ENCODE measurements around the gene RASSF10.

RASSF10 gene

GRCh38 chr11:13009921-13010748, 1.0 kb downstream of the RASSF10 start:
- H3K4me3 ChIP-seq (ENCODE audit: low read depth, low read length), result no peak overlapping the region

DNA sequence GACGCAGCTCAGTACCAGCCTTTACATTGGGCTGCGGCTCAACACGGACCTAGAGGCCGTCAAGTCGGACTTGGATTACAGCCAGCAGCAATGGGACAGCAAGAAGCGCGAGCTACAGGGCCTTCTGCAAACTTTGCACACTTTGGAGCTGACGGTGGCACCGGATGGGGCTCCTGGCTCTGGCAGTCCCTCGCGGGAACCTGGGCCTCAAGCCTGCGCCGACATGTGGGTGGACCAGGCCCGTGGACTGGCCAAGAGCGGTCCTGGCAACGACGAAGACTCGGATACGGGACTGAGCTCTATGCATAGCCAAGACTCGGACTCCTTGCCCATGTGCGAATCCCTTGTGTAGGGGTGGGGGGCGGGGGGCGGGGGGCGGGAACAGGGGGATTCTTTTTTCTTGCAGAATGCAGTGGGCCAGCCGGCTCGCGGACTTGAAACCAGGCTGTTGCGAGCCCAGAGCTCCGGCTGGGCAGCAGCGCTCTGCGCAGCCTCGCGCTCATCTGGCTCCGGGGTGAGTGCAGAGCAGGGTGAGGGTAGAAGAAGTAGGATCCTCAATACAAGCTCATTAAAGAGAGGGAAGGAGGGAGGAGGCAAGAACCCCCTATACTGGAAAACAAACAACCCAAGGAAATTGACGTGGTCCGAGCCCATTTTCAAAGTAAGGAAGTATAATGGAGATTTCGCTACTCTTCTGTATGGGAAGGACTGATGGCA, 1.8 kb downstream of the RASSF10 start:
- TF ChIP-seq CTCF (IDR thresholded peaks at IDR 0.05; ENCODE audit: low read depth, low read length), result no peak
- no peak overlapping the region for H3K4me3 ChIP-seq (ENCODE audit: low read depth, low read length)

More at GRCh38 chr11:13009921-13010748, 1.0 kb downstream of the RASSF10 start:
- TF ChIP-seq CTCF (IDR thresholded peaks at IDR 0.05; ENCODE audit: low read depth, low read length), result no peak

DNA sequence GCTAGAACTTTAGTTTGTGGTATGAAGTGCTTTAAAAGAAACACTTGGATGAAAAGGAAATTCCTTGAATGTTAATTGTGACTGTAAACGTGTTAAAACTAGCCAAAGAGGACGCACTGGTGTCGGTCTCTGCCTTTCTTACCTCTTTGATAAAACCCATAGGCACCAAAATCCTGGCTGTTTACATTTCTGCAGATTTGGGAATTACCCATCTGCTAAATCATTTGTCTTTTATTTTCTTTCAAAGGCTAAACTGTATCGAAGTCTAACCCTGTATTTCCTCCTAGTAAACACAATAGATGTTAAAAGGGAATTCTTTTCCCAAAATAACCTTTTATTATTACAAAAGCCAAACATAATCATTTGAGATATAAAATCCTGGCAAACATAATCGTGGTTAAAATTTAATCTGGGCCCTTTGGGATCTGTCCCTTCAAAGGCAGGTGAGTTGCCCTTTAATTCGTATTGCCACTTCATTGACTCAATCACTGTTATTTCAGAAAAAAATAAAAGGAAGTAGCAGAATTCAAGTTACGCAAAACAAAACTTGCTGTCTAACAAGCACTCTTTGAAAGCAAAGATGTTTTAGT, 2.4 kb downstream of the RASSF10 start:
- H3K4me3 ChIP-seq (ENCODE audit: low read depth, low read length), result no peak overlapping the region
- no peak for TF ChIP-seq CTCF (IDR thresholded peaks at IDR 0.05; ENCODE audit: low read depth, low read length)

DNA sequence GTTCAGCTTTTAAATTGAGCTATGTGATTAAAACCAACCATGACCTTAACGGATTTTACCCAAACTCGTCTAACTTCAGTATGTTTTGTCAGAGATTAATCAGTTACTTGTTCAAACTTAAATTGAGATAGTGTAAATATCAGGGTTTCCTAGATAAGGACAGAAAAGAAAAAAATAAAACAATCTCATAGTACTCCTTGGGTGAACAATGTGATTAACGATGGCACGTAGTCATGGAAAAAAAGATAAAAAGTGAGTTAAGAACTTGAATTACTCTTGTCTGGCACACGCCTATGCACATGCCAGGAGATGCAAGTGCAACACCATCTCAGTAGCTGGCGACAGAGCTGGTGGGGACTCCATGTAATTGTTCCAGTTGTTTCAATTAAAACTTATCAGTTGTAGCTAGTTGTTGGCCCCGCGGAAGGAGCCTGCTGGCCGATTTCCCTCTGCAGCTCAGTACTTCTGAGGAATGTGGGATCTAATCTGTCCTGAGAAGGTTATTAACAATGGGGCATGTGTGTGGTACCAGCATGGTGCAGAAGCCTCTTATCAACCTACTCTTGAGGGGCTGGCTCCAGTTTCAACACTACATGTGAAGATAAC, 3.0 kb downstream of the RASSF10 start:
- H3K4me3 ChIP-seq (ENCODE audit: low read depth, low read length), result no peak overlapping the region
- no peak for TF ChIP-seq CTCF (IDR thresholded peaks at IDR 0.05; ENCODE audit: low read depth, low read length)

GRCh38 chr11:13013054-13013488, 4.0 kb downstream of the RASSF10 start:
- no peak overlapping the region for H3K4me3 ChIP-seq (ENCODE audit: low read depth, low read length)
- no peak for TF ChIP-seq CTCF (IDR thresholded peaks at IDR 0.05; ENCODE audit: low read depth, low read length)

- TF ChIP-seq CTCF (IDR thresholded peaks at IDR 0.05; ENCODE audit: low read depth, low read length), result no peak
- H3K4me3 ChIP-seq (ENCODE audit: low read depth, low read length), result no peak overlapping the region
Measured at GRCh38 chr11:13015753-13016152, 6.6 kb downstream of the RASSF10 start.
